H7 (cell line): ENCODE measurements around the gene HBZ. TPM values are rescaled to one million over a fixed set of nuclear protein-coding genes. Genes with fewer than 3 reads are reported as not detected.
"Not testable (repeated sequence)": the region's sequence is repeated elsewhere in the genome, so short reads cannot be mapped to it uniquely, and the experiment has no call there.

ENCODE experiments used
- DNase-seq: peaks from one replicate; pipeline ENCODE4 v3.0.0; 2012
- H3K27me3 ChIP-seq: 2 replicates; pipeline ENCODE4 v1.6.0; 2011; ENCODE audit warnings: mild to moderate bottlenecking, low read length; ENCODE audit not compliant: control insufficient read depth, insufficient read depth
- H3K36me3 ChIP-seq: replicated peaks from 2 replicates; pipeline ENCODE4 v1.5.1; 2011; ENCODE audit warnings: low read length; ENCODE audit not compliant: control insufficient read depth, insufficient read depth
- H3K4me3 ChIP-seq: 2 replicates; pipeline ENCODE4 v1.5.1; 2011; ENCODE audit warnings: low read depth, mild to moderate bottlenecking, control low read depth, low read length, moderate library complexity; ENCODE audit not compliant: insufficient read depth
- total RNA-seq: library from RNA; depleted of rRNA; stranded (reverse); fragments of >200 nt; shearing (Covaris generic); gene quantifications from 2 replicates; pipeline ENCODE4 v1.2.3, GENCODE V29; 2014

HBZ gene
- total RNA-seq, 1 experiment from 2014 or later, result not detected

GRCh38 chr16:165539-166374 is 13.3 kb downstream of the HBZ start, which contains the start of gene HBM:
TSS of gene HBM (plus strand) at chr16:165978. CDS start at chr16:165998, 20 bp downstream.
- peak within 1 kb of the TSS; percentile 24; the same call in 1 of the 2 replicates for H3K4me3 ChIP-seq
- no peaks in the 10 kb centered on the region for H3K36me3 ChIP-seq
- DNase-seq, result peak; percentile 84
- H3K27me3 ChIP-seq, result peaks cover 59% of the 10 kb centered on the region

GRCh38 chr16:166375-167121 is 14.1 kb downstream of the HBZ start:
- DNase-seq, result peak; percentile 75
- Histone ChIP-seq H3K4me3 (peak overlapping the region; percentile 2; the same call in 1 of the 2 replicates), H3K27me3 (peaks cover 65% of the 10 kb centered on the region), H3K36me3 (no peaks in the 10 kb centered on the region)

DNA sequence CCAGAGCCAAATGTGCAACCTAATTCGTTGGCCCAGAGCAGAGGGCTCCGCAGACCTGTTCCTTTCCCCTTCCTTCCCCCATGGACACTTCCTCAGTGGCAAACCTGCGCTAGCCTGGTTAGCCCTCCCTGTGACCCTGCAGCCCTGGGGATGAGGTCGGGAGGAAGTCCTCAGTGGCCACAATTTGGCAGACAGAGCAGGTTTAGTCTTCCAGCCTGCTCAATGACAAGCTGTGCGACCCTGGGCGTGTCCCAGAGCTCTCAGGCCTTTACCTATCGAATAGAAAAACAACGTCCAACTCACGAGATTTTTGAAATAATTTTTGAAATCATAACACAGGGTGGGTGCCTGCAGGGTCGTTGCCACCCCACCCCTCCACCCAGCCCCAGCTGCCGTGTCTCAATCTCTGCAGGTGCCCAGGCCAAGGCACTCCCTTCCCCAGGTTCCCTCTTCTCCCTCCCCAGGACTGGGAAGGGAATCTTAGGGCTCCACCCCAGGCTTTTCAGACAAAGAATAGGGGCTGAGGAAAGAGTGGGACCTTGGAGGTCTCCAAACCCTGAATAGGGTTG is 14.8 kb downstream of the HBZ start:
- H3K4me3 ChIP-seq, result no peak overlapping the region
- no peaks in the 10 kb centered on the region for H3K36me3 ChIP-seq
- peak; percentile 44 for DNase-seq
- peaks cover 71% of the 10 kb centered on the region for H3K27me3 ChIP-seq

- no peaks in the 10 kb centered on the region for H3K36me3 ChIP-seq
- H3K27me3 ChIP-seq, result peaks cover 68% of the 10 kb centered on the region
- H3K4me3 ChIP-seq, result no peak overlapping the region
- DNase-seq, result peak; percentile 35
Observed at GRCh38 chr16:168424-168823, 16.0 kb downstream of the HBZ start.

DNA sequence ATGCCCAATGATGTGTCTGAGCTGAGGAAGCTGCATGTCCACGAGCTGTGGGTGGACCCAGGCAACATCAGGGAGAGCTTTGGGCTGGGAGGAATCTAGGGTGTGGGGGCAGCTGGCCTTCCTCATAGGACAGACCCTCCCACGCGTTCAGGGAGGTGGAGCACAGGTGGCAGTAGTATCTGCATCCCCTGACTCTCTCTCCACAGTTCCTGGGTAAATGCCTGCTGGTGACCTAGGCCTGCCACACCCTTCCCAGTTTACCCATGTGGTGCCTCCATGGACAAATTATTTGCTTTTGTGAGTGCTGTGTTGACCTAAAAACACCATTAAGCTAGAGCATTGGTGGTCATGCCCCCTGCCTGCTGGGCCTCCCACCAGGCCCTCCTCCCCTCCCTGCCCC is 16.6 kb downstream of the HBZ start:
- peak; percentile 39 for DNase-seq
- peaks cover 73% of the 10 kb centered on the region for H3K27me3 ChIP-seq
- H3K36me3 ChIP-seq, result no peaks in the 10 kb centered on the region
- H3K4me3 ChIP-seq, result no peak overlapping the region

DNA sequence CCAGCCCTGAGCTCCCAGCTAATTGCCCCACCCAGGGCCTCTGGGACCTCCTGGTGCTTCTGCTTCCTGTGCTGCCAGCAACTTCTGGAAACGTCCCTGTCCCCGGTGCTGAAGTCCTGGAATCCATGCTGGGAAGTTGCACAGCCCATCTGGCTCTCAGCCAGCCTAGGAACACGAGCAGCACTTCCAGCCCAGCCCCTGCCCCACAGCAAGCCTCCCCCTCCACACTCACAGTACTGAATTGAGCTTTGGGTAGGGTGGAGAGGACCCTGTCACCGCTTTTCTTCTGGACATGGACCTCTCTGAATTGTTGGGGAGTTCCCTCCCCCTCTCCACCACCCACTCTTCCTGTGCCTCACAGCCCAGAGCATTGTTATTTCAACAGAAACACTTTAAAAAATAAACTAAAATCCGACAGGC is 17.7 kb downstream of the HBZ start:
- peak; percentile 57 for DNase-seq
- not testable (repeated sequence) for H3K36me3 ChIP-seq, H3K4me3 ChIP-seq
- peaks cover 80% of the 10 kb centered on the region for H3K27me3 ChIP-seq

- Histone ChIP-seq H3K36me3 (no peaks in the 10 kb centered on the region), H3K27me3 (peaks cover 80% of the 10 kb centered on the region), H3K4me3 (no peak overlapping the region)
- no peak for DNase-seq
Observed at GRCh38 chr16:170788-171187, 18.3 kb downstream of the HBZ start.

GRCh38 chr16:172374-172941 is 20.0 kb downstream of the HBZ start, which contains the start of gene HBA2:
TSS of gene HBA2 (plus strand) at chr16:172876. CDS start at chr16:172913, 37 bp downstream.
- not testable (repeated sequence) for H3K4me3 ChIP-seq, H3K36me3 ChIP-seq, DNase-seq
- H3K27me3 ChIP-seq, result peaks cover 74% of the 10 kb centered on the region

DNA sequence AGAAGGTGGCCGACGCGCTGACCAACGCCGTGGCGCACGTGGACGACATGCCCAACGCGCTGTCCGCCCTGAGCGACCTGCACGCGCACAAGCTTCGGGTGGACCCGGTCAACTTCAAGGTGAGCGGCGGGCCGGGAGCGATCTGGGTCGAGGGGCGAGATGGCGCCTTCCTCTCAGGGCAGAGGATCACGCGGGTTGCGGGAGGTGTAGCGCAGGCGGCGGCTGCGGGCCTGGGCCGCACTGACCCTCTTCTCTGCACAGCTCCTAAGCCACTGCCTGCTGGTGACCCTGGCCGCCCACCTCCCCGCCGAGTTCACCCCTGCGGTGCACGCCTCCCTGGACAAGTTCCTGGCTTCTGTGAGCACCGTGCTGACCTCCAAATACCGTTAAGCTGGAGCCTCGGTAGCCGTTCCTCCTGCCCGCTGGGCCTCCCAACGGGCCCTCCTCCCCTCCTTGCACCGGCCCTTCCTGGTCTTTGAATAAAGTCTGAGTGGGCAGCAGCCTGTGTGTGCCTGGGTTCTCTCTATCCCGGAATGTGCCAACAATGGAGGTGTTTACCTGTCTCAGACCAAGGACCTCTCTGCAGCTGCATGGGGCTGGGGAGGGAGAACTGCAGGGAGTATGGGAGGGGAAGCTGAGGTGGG is 20.9 kb downstream of the HBZ start:
- DNase-seq, result peak; percentile 62
- peaks cover 74% of the 10 kb centered on the region for H3K27me3 ChIP-seq
- not testable (repeated sequence) for H3K4me3 ChIP-seq, H3K36me3 ChIP-seq

- H3K4me3 ChIP-seq, result not testable (repeated sequence)
Observed at GRCh38 chr16:173928-174769, 21.7 kb downstream of the HBZ start.

DNA sequence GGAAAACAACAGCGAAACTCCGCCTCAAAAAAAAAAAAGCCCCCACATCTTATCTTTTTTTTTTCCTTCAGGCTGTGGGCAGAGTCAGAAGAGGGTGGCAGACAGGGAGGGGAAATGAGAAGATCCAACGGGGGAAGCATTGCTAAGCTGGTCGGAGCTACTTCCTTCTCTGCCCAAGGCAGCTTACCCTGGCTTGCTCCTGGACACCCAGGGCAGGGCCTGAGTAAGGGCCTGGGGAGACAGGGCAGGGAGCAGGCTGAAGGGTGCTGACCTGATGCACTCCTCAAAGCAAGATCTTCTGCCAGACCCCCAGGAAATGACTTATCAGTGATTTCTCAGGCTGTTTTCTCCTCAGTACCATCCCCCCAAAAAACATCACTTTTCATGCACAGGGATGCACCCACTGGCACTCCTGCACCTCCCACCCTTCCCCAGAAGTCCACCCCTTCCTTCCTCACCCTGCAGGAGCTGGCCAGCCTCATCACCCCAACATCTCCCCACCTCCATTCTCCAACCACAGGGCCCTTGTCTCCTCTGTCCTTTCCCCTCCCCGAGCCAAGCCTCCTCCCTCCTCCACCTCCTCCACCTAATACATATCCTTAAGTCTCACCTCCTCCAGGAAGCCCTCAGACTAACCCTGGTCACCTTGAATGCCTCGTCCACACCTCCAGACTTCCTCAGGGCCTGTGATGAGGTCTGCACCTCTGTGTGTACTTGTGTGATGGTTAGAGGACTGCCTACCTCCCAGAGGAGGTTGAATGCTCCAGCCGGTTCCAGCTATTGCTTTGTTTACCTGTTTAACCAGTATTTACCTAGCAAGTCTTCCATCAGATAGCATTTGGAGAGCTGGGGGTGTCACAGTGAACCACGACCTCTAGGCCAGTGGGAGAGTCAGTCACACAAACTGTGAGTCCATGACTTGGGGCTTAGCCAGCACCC is 22.8 kb downstream of the HBZ start:
- Histone ChIP-seq H3K4me3 (no peak overlapping the region), H3K27me3 (peaks cover 77% of the 10 kb centered on the region), H3K36me3 (no peaks in the 10 kb centered on the region)
- DNase-seq, result peak; percentile 52

More at GRCh38 chr16:173928-174769, 21.7 kb downstream of the HBZ start:
- DNase-seq, result peak; percentile 39
- not testable (repeated sequence) for H3K36me3 ChIP-seq
- peaks cover 73% of the 10 kb centered on the region for H3K27me3 ChIP-seq

- H3K36me3 ChIP-seq, H3K4me3 ChIP-seq, DNase-seq: not testable (repeated sequence)
- H3K27me3 ChIP-seq, result peaks cover 80% of the 10 kb centered on the region
Observed at GRCh38 chr16:176006-176405, 23.6 kb downstream of the HBZ start.
